Testis (tissue), 2 donors: ENCODE data around the gene PIK3AP1.

ENCODE experiments used
- CTCF ChIP-seq, 3 experiments: fragments of 450-650 bp in 2 of 3; fragments of 200-600 bp in 1 of 3; sonication (generic) in 1 of 3; IDR thresholded peaks; one replicate each; pipeline ENCODE4 v1.5.1; 2016 to 2019; ENCODE audit warnings: antibody characterized with exemption in 3 of 3, mild to moderate bottlenecking in 2 of 3, moderate library complexity in 1 of 3
- POLR2A ChIP-seq: fragments of 450-650 bp; IDR thresholded peaks from one replicate; pipeline ENCODE4 v1.6.1; 2017; ENCODE audit warnings: antibody characterized with exemption, mild to moderate bottlenecking, moderate library complexity

GRCh38 chr10:96660297-96660696 lies 60.0 kb downstream of the PIK3AP1 start:
- TF ChIP-seq POLR2A, result no peak
- no peak for TF ChIP-seq CTCF (IDR thresholded peaks at IDR 0.05)
